T-cell (primary cell): ENCODE results near the gene MTHFD2L. TPM values are rescaled to one million over a fixed set of nuclear protein-coding genes. Genes with fewer than 3 reads are reported as not detected.
"Not testable (repeated sequence)": the region's sequence is repeated elsewhere in the genome, so short reads cannot be mapped to it uniquely, and the experiment has no call there.

ENCODE experiments used
- ATAC-seq, 4 experiments: fragments of 200-7000 bp in 3 of 4; fragments of 150-1000 bp in 1 of 4; cut with Tn5 transposase; replicated peaks in 1 of 4; 1 replicate in 3 of 4; 2 replicates in 1 of 4; pipeline ENCODE4 v1.10.0; 2021; ENCODE audit warnings: moderate library complexity in 3 of 4, mild to moderate bottlenecking in 2 of 4, moderate number of reproducible peaks in 1 of 4
- CTCF ChIA-PET, 2 donors: fragments of 300-600 bp; sonication (Branson Sonifier 250); formaldehyde crosslinking; loops; one replicate each; lab custom pipeline; 2022; ENCODE audit warnings: antibody characterized with exemption in 2 of 2; lab: Charles Lee
- POLR2A ChIA-PET, 2 donors: fragments of 300-600 bp; sonication (Branson Sonifier 250); formaldehyde crosslinking; loops; one replicate each; lab custom pipeline; 2022; ENCODE audit warnings: antibody characterized with exemption in 2 of 2; lab: Charles Lee
- DNase-seq, 35 experiments: peaks; one replicate each; pipeline versions ENCODE4 v3.0.0 to v3.0.0-alpha.2; 2013 to 2023
- H3K27ac ChIP-seq: one replicate; pipeline ENCODE4 v1.5.1; 2013; ENCODE audit warnings: low read length
- H3K27me3 ChIP-seq, 2 experiments: replicated peaks in 1 of 2; 1 replicate in 1 of 2; 2 replicates in 1 of 2; pipeline versions ENCODE4 v1.6.1 to v1.7.0; 2013; ENCODE audit warnings: low read length in 1 of 2, mixed read lengths in 1 of 2; ENCODE audit not compliant: control insufficient read depth in 2 of 2, insufficient read depth in 2 of 2; ENCODE audit errors: extremely low read depth in 1 of 2
- H3K36me3 ChIP-seq, 2 donors: 1 replicate in 1 of 2; 2 replicates in 1 of 2; pipeline versions ENCODE4 v1.6.1 to v1.7.0; 2013; ENCODE audit warnings: low read length in 1 of 2; ENCODE audit not compliant: control insufficient read depth in 2 of 2, insufficient read depth in 1 of 2; ENCODE audit errors: extremely low read depth in 1 of 2
- H3K4me1 ChIP-seq, 2 experiments: 1 replicate in 1 of 2; 2 replicates in 1 of 2; pipeline versions ENCODE4 v1.6.1 to v1.7.0; 2013; ENCODE audit warnings: low read length in 2 of 2, mixed read lengths in 1 of 2; ENCODE audit not compliant: insufficient read depth in 2 of 2, control insufficient read depth in 1 of 2; ENCODE audit errors: extremely low read depth in 1 of 2
- H3K4me3 ChIP-seq, 2 donors: 1 replicate in 1 of 2; 2 replicates in 1 of 2; pipeline versions ENCODE4 v1.5.1 to v1.7.0; 2013; ENCODE audit warnings: mild to moderate bottlenecking in 2 of 2, low read length in 1 of 2, moderate library complexity in 1 of 2; ENCODE audit not compliant: control insufficient read depth in 1 of 2; ENCODE audit errors: extremely low read depth in 1 of 2
- H3K9me3 ChIP-seq: 2 replicates; pipeline ENCODE4 v1.7.0; 2013
- H3K27ac Mint-ChIP-seq, 2 donors: one replicate each; pipeline ENCODE4 v1.8.0; 2020 to 2021; ENCODE audit warnings: mild to moderate bottlenecking in 2 of 2, mixed read lengths in 2 of 2
- H3K27me3 Mint-ChIP-seq, 2 donors: one replicate each; pipeline ENCODE4 v1.8.0; 2021 to 2022; ENCODE audit warnings: mixed read lengths in 2 of 2
- H3K36me3 Mint-ChIP-seq: one replicate; pipeline ENCODE4 v1.8.0; 2021; ENCODE audit warnings: mixed read lengths
- H3K4me1 Mint-ChIP-seq, 3 donors: one replicate each; pipeline ENCODE4 v1.8.0; 2020 to 2022; ENCODE audit warnings: mixed read lengths in 3 of 3, mild to moderate bottlenecking in 1 of 3
- H3K4me3 Mint-ChIP-seq, 3 donors: one replicate each; pipeline ENCODE4 v1.8.0; 2020 to 2022; ENCODE audit warnings: mild to moderate bottlenecking in 3 of 3, mixed read lengths in 3 of 3, moderate library complexity in 3 of 3
- H3K9me3 Mint-ChIP-seq, 3 donors: one replicate each; pipeline ENCODE4 v1.8.0; 2020 to 2022; ENCODE audit warnings: mixed read lengths in 3 of 3
- WGBS: methylation state at CpG from one replicate; pipeline ENCODE4 v1.1.5; 2013; ENCODE audit warnings: missing lambda C conversion rate; ENCODE audit not compliant: insufficient coverage; 5-methylcytosine and 5-hydroxymethylcytosine counted together
- total RNA-seq, 35 experiments: library from RNA in 6 of 35; stranded (reverse) in 6 of 35; fragments of 120-200 nt in 1 of 35; gene quantifications; one replicate each; pipeline versions ENCODE4 v1.2.1 to v1.2.4 and lab custom pipeline; 2013 to 2026

MTHFD2L gene
- total RNA-seq, 5 donors from 2014 or later (not counting 1 experiment from before 2014, with no cell fraction given) = 7.2 to 9.8 (median 7.9) TPM

DNA sequence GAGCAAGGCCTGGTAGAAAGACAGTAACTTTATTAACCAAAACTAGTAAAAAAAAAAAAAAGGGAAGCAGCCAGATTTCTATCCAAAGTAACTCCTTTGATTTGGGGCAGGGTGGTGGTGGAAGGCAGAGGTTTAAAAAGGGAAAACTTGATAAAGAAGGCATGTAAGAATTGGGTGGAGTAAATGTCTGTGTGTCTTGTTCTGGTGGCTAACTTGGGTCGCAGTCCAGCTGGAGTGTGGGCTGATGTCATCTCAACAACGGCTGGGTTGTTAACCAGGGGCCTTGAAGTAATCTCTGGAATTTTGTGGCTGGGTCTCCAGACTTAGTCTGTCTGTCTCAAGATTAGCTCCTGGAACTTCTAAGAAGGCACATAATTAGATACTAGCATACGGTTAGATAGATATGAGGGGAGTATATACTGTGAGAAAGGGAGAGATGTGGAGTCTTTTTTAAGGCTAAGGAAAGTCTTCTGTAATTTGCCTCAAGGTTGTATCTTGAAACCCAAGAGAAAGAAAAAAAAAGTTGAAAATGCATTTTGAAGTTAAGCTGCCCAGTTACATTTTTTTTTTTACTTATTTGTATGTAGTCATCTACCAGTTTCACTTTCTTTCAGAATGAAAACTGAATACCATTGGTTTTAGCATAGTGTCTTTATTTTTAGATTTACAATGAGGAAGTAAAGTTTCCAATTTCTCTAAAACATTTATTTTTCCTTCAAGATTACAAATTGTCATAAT, 48.3 kb downstream of the MTHFD2L start:
- H3K27ac Mint-ChIP-seq = peak overlapping the region in 1 of 2 donors; percentile 6
- Histone ChIP-seq H3K4me3 (no peak overlapping the region), H3K36me3 (no peaks in the 10 kb centered on the region), H3K9me3 (no peaks in the 10 kb centered on the region), H3K27me3 (no peaks in the 10 kb centered on the region), H3K4me1 (no peaks in the 10 kb centered on the region), H3K27ac (no peak overlapping the region)
- 85% methylated on average over 3 of the region's 3 CpGs for whole genome bisulfite sequencing
- peaks cover 0 to 2% (median 0%) of the 10 kb centered on the region in 3 donors for H3K9me3 Mint-ChIP-seq
- peaks cover 28% of the 10 kb centered on the region for H3K36me3 Mint-ChIP-seq
- H3K27me3 Mint-ChIP-seq = no peaks in the 10 kb centered on the region
- H3K4me1 Mint-ChIP-seq = peaks cover 5 to 8% (median 7%) of the 10 kb centered on the region in 3 donors
- POLR2A ChIA-PET = interaction anchor here in 1 of 2 donors (0.6 kb wide), 1 partner anchor 56 kb away, joined by 3 read pairs; no protein-coding TSS in a partner anchor
- peak overlapping the region in 1 of 3 donors; percentile 15 for H3K4me3 Mint-ChIP-seq
- CTCF ChIA-PET = no interaction called here
- DNase-seq = no peak
- no peak for ATAC-seq

DNA sequence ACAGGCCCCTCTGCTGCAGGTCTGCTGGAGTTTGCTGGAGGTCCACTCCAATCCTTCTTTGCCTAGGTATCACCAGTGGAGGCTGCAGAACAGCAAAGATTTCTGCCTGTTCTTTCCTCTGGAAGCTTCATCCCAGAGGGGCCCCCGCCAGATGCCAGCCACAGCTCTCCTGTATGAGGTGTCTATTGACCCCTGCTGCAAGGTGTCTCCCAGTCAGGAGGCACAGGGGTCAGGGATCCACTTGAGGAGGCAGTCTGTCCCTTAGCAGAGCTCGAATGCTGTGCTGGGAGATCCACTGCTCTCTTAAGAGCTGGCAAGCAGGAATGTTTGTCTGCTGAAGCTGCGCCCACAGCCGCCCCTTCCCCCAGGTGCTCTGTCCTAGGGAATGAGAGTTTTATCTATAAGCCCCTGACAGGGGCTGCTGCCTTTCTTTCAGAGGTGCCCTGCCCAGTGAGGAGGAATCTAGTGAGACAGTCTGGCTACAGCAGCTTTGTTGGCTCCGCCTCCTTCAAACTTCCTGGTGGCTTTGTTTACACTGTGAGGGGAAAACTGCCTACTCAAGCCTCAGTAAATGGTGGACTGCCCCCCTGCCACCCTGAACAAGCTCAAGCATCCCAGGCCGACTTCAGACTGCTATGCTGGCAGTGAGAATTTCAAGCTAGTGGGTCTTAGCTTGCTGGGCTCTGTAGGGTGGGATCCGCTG, 56.7 kb downstream of the MTHFD2L start:
- H3K4me1 Mint-ChIP-seq, H3K4me1 ChIP-seq, H3K36me3 ChIP-seq, H3K27ac Mint-ChIP-seq, POLR2A ChIA-PET, H3K9me3 ChIP-seq, H3K27ac ChIP-seq, H3K4me3 ChIP-seq, H3K27me3 ChIP-seq, DNase-seq, ATAC-seq, H3K4me3 Mint-ChIP-seq, H3K27me3 Mint-ChIP-seq: not testable (repeated sequence)
- 94% methylated on average over 4 of the region's 7 CpGs for WGBS
- Mint-ChIP-seq H3K9me3 (peaks cover 0 to 20% (median 7%) of the 10 kb centered on the region in 3 donors), H3K36me3 (peaks cover 36% of the 10 kb centered on the region)
- CTCF ChIA-PET = interaction anchor here in 1 of 2 donors (1.0 kb wide), 1 partner anchor 15 kb away, joined by 3 read pairs; no protein-coding TSS in a partner anchor

DNA sequence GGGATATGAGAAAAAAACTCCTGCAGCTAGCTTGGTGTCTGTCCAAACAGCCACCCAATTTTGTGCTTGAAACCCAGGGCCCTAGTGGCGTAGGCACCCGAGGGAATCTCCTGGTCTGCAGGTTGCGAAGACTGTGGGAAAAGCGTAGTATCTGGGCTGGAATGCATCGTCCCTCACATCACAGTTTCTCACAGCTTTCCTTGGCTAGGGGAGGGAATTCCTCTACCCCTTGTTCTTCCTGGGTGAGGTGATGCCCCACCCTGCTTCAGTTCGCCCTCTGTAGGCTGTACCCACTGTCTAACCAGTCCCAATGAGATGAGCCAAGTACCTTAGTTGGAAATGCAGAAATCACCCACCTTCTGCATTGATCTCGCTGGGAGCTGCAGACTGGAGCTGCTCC, 57.3 kb downstream of the MTHFD2L start:
- Mint-ChIP-seq H3K9me3 (peaks cover 0 to 20% (median 7%) of the 10 kb centered on the region in 3 donors), H3K36me3 (peaks cover 31% of the 10 kb centered on the region), H3K4me1 (peaks cover 4 to 12% (median 5%) of the 10 kb centered on the region in 3 donors)
- H3K4me3 Mint-ChIP-seq, H3K4me1 ChIP-seq, DNase-seq, CTCF ChIA-PET, H3K27me3 Mint-ChIP-seq, H3K4me3 ChIP-seq, H3K36me3 ChIP-seq, H3K9me3 ChIP-seq, ATAC-seq, H3K27ac ChIP-seq, POLR2A ChIA-PET, H3K27ac Mint-ChIP-seq, H3K27me3 ChIP-seq: not testable (repeated sequence)
- WGBS = 100% methylated on average over 1 of the region's 7 CpGs

DNA sequence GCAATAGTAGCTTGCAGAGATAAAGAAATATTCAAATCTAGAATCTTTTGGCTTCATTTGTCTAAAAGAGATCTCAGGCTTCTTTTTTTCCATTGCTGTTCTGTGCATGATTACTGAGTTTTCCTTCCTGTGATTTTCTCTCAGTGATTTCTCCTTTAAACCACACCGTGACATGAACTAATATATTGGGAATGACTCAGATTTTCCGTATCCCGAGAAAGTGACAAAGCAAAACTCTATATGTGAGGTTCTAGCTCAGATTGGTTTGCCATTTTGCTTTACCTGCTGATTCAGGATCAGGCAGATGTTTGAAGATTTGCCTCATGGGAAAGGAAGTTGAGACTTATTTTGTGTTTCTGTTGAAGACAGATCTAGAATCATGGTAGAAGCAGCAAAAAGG, 59.4 kb downstream of the MTHFD2L start:
- CTCF ChIA-PET = no interaction called here
- peaks cover 13% of the 10 kb centered on the region for H3K36me3 Mint-ChIP-seq
- WGBS = no CpG with 5 or more reads among the region's 3 CpGs
- H3K27me3 ChIP-seq = no peaks in the 10 kb centered on the region
- no peak overlapping the region for H3K27ac Mint-ChIP-seq
- no peak overlapping the region for H3K27ac ChIP-seq
- H3K9me3 Mint-ChIP-seq = peaks cover 0 to 7% (median 0%) of the 10 kb centered on the region in 3 donors
- DNase-seq (no peak), ATAC-seq (no peak)
- H3K4me1 Mint-ChIP-seq = peaks cover 4 to 12% (median 5%) of the 10 kb centered on the region in 3 donors
- no peaks in the 10 kb centered on the region for H3K27me3 Mint-ChIP-seq
- POLR2A ChIA-PET = no interaction called here
- H3K9me3 ChIP-seq = no peaks in the 10 kb centered on the region
- H3K4me3 ChIP-seq = no peak overlapping the region
- no peaks in the 10 kb centered on the region for H3K36me3 ChIP-seq
- no peaks in the 10 kb centered on the region for H3K4me1 ChIP-seq
- no peak overlapping the region for H3K4me3 Mint-ChIP-seq

DNA sequence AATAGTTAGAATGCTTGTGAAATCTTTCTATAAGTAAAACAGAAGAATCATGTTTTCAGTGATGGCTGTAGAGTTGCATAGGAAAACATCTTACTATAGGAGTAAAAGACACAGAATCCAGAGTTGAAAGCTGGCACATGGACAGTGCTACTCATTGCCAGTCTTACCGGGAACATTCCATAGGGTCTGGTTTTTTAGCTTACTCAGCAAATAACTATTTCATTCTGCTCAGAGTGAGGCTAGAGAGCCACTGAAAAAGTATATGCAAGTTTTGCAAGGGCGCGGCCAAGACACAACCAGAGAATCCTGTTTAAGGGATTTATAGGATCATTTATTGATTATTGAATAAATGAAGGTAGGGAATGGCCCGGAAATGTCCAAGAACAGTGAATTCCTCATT, 60.3 kb downstream of the MTHFD2L start:
- H3K27me3 ChIP-seq = no peaks in the 10 kb centered on the region
- no peaks in the 10 kb centered on the region for H3K9me3 Mint-ChIP-seq
- POLR2A ChIA-PET = interaction anchor here in 1 of 2 donors (0.7 kb wide), 1 partner anchor 19 kb away, joined by 3 read pairs; no protein-coding TSS in a partner anchor
- H3K4me1 Mint-ChIP-seq = peaks cover 4 to 12% (median 5%) of the 10 kb centered on the region in 3 donors
- H3K36me3 Mint-ChIP-seq = peaks cover 6% of the 10 kb centered on the region
- H3K4me1 ChIP-seq = no peaks in the 10 kb centered on the region
- ATAC-seq (no peak), DNase-seq (no peak)
- no CpG with 5 or more reads among the region's 4 CpGs for WGBS
- no peak overlapping the region for H3K4me3 ChIP-seq
- H3K27ac ChIP-seq = no peak overlapping the region
- H3K4me3 Mint-ChIP-seq = no peak overlapping the region
- no peaks in the 10 kb centered on the region for H3K27me3 Mint-ChIP-seq
- H3K9me3 ChIP-seq = no peaks in the 10 kb centered on the region
- no peaks in the 10 kb centered on the region for H3K36me3 ChIP-seq
- H3K27ac Mint-ChIP-seq = no peak overlapping the region
- CTCF ChIA-PET = no interaction called here

DNA sequence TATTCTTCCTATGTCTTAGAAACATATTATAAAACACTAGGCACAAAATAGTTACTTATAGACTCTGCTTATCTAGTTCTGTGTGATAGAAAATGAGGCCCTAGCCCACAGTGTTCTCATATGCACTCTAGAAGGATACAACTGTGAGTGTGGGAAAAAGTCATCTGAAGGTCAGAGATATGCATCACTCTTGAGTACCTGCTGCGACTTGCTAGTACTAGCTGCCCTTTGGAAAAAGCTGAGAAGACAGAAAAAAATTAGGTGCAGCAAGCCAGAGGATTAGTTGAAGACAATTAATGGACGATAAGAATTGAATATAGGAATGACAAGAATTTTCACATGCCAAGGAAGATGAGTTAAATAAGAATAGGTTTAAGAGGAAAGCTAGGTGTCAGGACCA, 61.3 kb downstream of the MTHFD2L start:
- ChIA-PET POLR2A (no interaction called here), CTCF (no interaction called here)
- Mint-ChIP-seq H3K27ac (no peak overlapping the region), H3K36me3 (no peaks in the 10 kb centered on the region), H3K4me1 (peaks cover 4 to 12% (median 5%) of the 10 kb centered on the region in 3 donors), H3K27me3 (no peaks in the 10 kb centered on the region), H3K9me3 (no peaks in the 10 kb centered on the region), H3K4me3 (no peak overlapping the region)
- Histone ChIP-seq H3K9me3 (no peaks in the 10 kb centered on the region), H3K36me3 (no peaks in the 10 kb centered on the region), H3K27ac (no peak overlapping the region), H3K27me3 (no peaks in the 10 kb centered on the region), H3K4me1 (no peaks in the 10 kb centered on the region), H3K4me3 (no peak overlapping the region)
- DNase-seq = no peak
- WGBS = 74% methylated on average over 2 of the region's 2 CpGs
- ATAC-seq = no peak
